Subcutaneous abdominal adipose tissue (tissue), 5 donors: ENCODE data around the gene SPR.

Source experiments
- H3K27ac ChIP-seq: one replicate; pipeline ENCODE4 v1.7.0; 2013; ENCODE audit warnings: low read depth, mild to moderate bottlenecking, inconsistent platforms, low read length, moderate library complexity
- H3K27me3 ChIP-seq, 5 donors: one replicate each; pipeline ENCODE4 v1.7.0; 2013; ENCODE audit warnings: low read length in 5 of 5, inconsistent platforms in 1 of 5; ENCODE audit not compliant: control insufficient read depth in 5 of 5, insufficient read depth in 4 of 5
- H3K36me3 ChIP-seq, 5 donors: one replicate each; pipeline ENCODE4 v1.7.0; 2013; ENCODE audit warnings: low read length in 5 of 5; ENCODE audit not compliant: control insufficient read depth in 5 of 5, insufficient read depth in 5 of 5
- H3K4me1 ChIP-seq, 5 donors: one replicate each; pipeline ENCODE4 v1.7.0; 2013; ENCODE audit warnings: low read length in 5 of 5, mild to moderate bottlenecking in 3 of 5, moderate library complexity in 1 of 5; ENCODE audit not compliant: control insufficient read depth in 5 of 5, insufficient read depth in 5 of 5
- H3K4me3 ChIP-seq, 5 donors: one replicate each; pipeline ENCODE4 v1.7.0; 2013; ENCODE audit warnings: low read length in 5 of 5, low read depth in 1 of 5
- H3K9ac ChIP-seq, 5 donors: one replicate each; pipeline ENCODE4 v1.7.0; 2013; ENCODE audit warnings: low read length in 5 of 5, mild to moderate bottlenecking in 4 of 5, moderate library complexity in 3 of 5
- H3K9me3 ChIP-seq, 5 donors: one replicate each; pipeline ENCODE4 v1.7.0; 2013; ENCODE audit warnings: low read length in 5 of 5; ENCODE audit not compliant: control insufficient read depth in 5 of 5
- donor health status: healthy.
- donor health status: healthy.
- donor health status: healthy.
- donor health status: healthy.
- donor health status: healthy.

The SPR gene

GRCh38 chr2:72859831-72860262 is 27.4 kb upstream of the SPR start:
- Histone ChIP-seq H3K9me3 (no peaks in the 10 kb centered on the region), H3K27me3 (peaks cover 0 to 17% (median 8%) of the 10 kb centered on the region in 5 donors), H3K36me3 (no peaks in the 10 kb centered on the region), H3K27ac (no peak overlapping the region), H3K9ac (no peak overlapping the region), H3K4me3 (no peak overlapping the region), H3K4me1 (peaks cover 3 to 12% (median 10%) of the 10 kb centered on the region in 5 donors)

GRCh38 chr2:72862239-72862988 is 24.8 kb upstream of the SPR start:
- peak overlapping the region in 4 of 5 donors; percentile 42 to 55 (median 53) for H3K4me3 ChIP-seq
- H3K4me1 ChIP-seq = peaks cover 3 to 12% (median 10%) of the 10 kb centered on the region in 5 donors
- H3K9me3 ChIP-seq = no peaks in the 10 kb centered on the region
- H3K36me3 ChIP-seq = no peaks in the 10 kb centered on the region
- peak overlapping the region in 1 of 5 donors; percentile 20 for H3K9ac ChIP-seq
- H3K27me3 ChIP-seq = peaks cover 0 to 17% (median 4%) of the 10 kb centered on the region in 5 donors
- H3K27ac ChIP-seq = no peak overlapping the region

- no peak overlapping the region for H3K27ac ChIP-seq
- H3K4me3 ChIP-seq = peak overlapping the region in 2 of 5 donors; percentile 53
- peaks cover 0 to 17% (median 4%) of the 10 kb centered on the region in 5 donors for H3K27me3 ChIP-seq
- H3K9ac ChIP-seq = no peak overlapping the region
- H3K9me3 ChIP-seq = no peaks in the 10 kb centered on the region
- H3K4me1 ChIP-seq = peaks cover 3 to 12% (median 10%) of the 10 kb centered on the region in 5 donors
- H3K36me3 ChIP-seq = no peaks in the 10 kb centered on the region
These were observed 24.2 kb upstream of the SPR start for GRCh38 chr2:72863046-72863445.

- Histone ChIP-seq H3K4me1 (peaks cover 3 to 12% (median 10%) of the 10 kb centered on the region in 5 donors), H3K27ac (no peak overlapping the region), H3K27me3 (peaks cover 0 to 13% (median 4%) of the 10 kb centered on the region in 5 donors), H3K9ac (no peak overlapping the region), H3K4me3 (no peak overlapping the region), H3K9me3 (no peaks in the 10 kb centered on the region), H3K36me3 (no peaks in the 10 kb centered on the region)
These were observed 22.7 kb upstream of the SPR start for GRCh38 chr2:72864500-72864899.

GRCh38 chr2:72871060-72871459 is 16.1 kb upstream of the SPR start:
- Histone ChIP-seq H3K36me3 (no peaks in the 10 kb centered on the region), H3K4me3 (no peak overlapping the region), H3K27me3 (peaks cover 0 to 3% (median 0%) of the 10 kb centered on the region in 5 donors), H3K4me1 (no peaks in the 10 kb centered on the region), H3K9me3 (peaks cover 0 to 7% (median 4%) of the 10 kb centered on the region in 5 donors), H3K9ac (no peak overlapping the region), H3K27ac (no peak overlapping the region)

- peaks cover 0 to 7% (median 4%) of the 10 kb centered on the region in 5 donors for H3K9me3 ChIP-seq
- no peak overlapping the region for H3K27ac ChIP-seq
- H3K27me3 ChIP-seq = peaks cover 0 to 3% (median 0%) of the 10 kb centered on the region in 5 donors
- no peaks in the 10 kb centered on the region for H3K36me3 ChIP-seq
- no peak overlapping the region for H3K9ac ChIP-seq
- no peak overlapping the region for H3K4me3 ChIP-seq
- no peaks in the 10 kb centered on the region for H3K4me1 ChIP-seq
These were observed 15.3 kb upstream of the SPR start for GRCh38 chr2:72871880-72872279.

- Histone ChIP-seq H3K9me3 (no peaks in the 10 kb centered on the region), H3K4me1 (peaks cover 2 to 17% (median 14%) of the 10 kb centered on the region in 5 donors), H3K36me3 (no peaks in the 10 kb centered on the region), H3K9ac (no peak overlapping the region), H3K27ac (no peak overlapping the region), H3K27me3 (no peaks in the 10 kb centered on the region), H3K4me3 (no peak overlapping the region)
These were observed 3.7 kb upstream of the SPR start for GRCh38 chr2:72883356-72883962.

- Histone ChIP-seq H3K4me1 (peaks cover 2 to 32% (median 24%) of the 10 kb centered on the region in 5 donors), H3K27ac (peak overlapping the region; percentile 98), H3K9me3 (no peaks in the 10 kb centered on the region), H3K9ac (peak overlapping the region; percentile 52 to 88 (median 81)), H3K4me3 (peak overlapping the region; percentile 51 to 81 (median 76)), H3K36me3 (peaks cover 0 to 20% (median 9%) of the 10 kb centered on the region in 5 donors), H3K27me3 (no peaks in the 10 kb centered on the region)
These were observed 640 bp upstream of the SPR start for GRCh38 chr2:72886505-72887031.

GRCh38 chr2:72887740-72888437 is 681 bp downstream of the SPR start:
- Histone ChIP-seq H3K4me1 (peaks cover 2 to 40% (median 26%) of the 10 kb centered on the region in 5 donors), H3K27me3 (no peaks in the 10 kb centered on the region), H3K36me3 (peaks cover 0 to 29% (median 15%) of the 10 kb centered on the region in 5 donors), H3K9me3 (no peaks in the 10 kb centered on the region), H3K4me3 (peak overlapping the region; percentile 72 to 81 (median 76)), H3K27ac (peak overlapping the region; percentile 98), H3K9ac (peak overlapping the region; percentile 68 to 93 (median 88))
